HEK293 (cell line): ENCODE results near the gene HSD17B12.

Experiments used
- CTCF ChIA-PET: fragments of 350-600 bp; formaldehyde crosslinking; extraction: SDS; loops from one replicate; lab custom pipeline; 2021; ENCODE audit warnings: antibody characterized with exemption; lab: Yijun Ruan, JAX
- POLR2A ChIA-PET: fragments of 300-600 bp; formaldehyde crosslinking; extraction: SDS; loops from one replicate; lab custom pipeline; 2020; ENCODE audit warnings: antibody characterized with exemption, inconsistent platforms; lab: Yijun Ruan, JAX
- H3K27ac ChIP-seq: fragments of 200-500 bp; sonication (Bioruptor generic); 2 replicates; pipeline ENCODE4 v1.5.1; 2014; ENCODE audit warnings: low read depth, low read length, control low read depth, inconsistent platforms; ENCODE audit errors: extremely low read depth
- H3K36me3 ChIP-seq, 2 experiments: fragments of 200-500 bp in 1 of 2; sonication (Bioruptor generic) in 1 of 2; 1 replicate in 1 of 2; 2 replicates in 1 of 2; pipeline ENCODE4 v1.5.1; 2014 to 2017; ENCODE audit warnings: inconsistent platforms in 2 of 2, low read length in 2 of 2; ENCODE audit not compliant: control insufficient read depth in 2 of 2, insufficient read depth in 1 of 2
- H3K4me1 ChIP-seq: fragments of 200-500 bp; sonication (Bioruptor generic); 2 replicates; pipeline ENCODE4 v1.5.1; 2014; ENCODE audit warnings: mild to moderate bottlenecking, low read length, inconsistent platforms; ENCODE audit not compliant: control insufficient read depth, insufficient read depth
- H3K4me3 ChIP-seq: 2 replicates; pipeline ENCODE4 v1.5.1; 2011; ENCODE audit warnings: low read depth, mild to moderate bottlenecking, control low read depth, low read length, moderate library complexity
- H3K9me3 ChIP-seq: fragments of 200-500 bp; sonication (Bioruptor generic); 2 replicates; pipeline ENCODE4 v1.5.1; 2014; ENCODE audit warnings: low read depth, low read length, inconsistent platforms; ENCODE audit not compliant: control insufficient read depth, insufficient read depth
- KLF1 ChIP-seq: fragments of 450-650 bp; formaldehyde crosslinking; IDR thresholded peaks from 2 replicates; pipeline ENCODE4 v1.5.1; 2016; ENCODE audit warnings: missing biosample characterization, missing genetic modification characterization
- ZFP3 ChIP-seq: fragments of 450-650 bp; formaldehyde crosslinking; IDR thresholded peaks from 2 replicates; pipeline ENCODE4 v1.5.1; 2016; ENCODE audit warnings: low read depth, missing biosample characterization, missing genetic modification characterization
- ZNF302 ChIP-seq: fragments of 450-650 bp; formaldehyde crosslinking; IDR thresholded peaks from 2 replicates; pipeline ENCODE4 v1.5.1; 2016; ENCODE audit warnings: missing biosample characterization, missing genetic modification characterization, low read depth
- ZNF354C ChIP-seq: fragments of 450-650 bp; formaldehyde crosslinking; IDR thresholded peaks from 2 replicates; pipeline ENCODE4 v1.5.1; 2016; ENCODE audit warnings: missing biosample characterization, missing genetic modification characterization, low read depth, borderline replicate concordance
- ZNF366 ChIP-seq: fragments of 450-650 bp; formaldehyde crosslinking; conservative IDR thresholded peaks from 2 replicates; pipeline ENCODE4 v1.5.1; 2016; ENCODE audit warnings: missing biosample characterization, missing genetic modification characterization
- ZNF510 ChIP-seq: fragments of 450-650 bp; formaldehyde crosslinking; IDR thresholded peaks from 2 replicates; pipeline ENCODE4 v1.5.1; 2018; ENCODE audit warnings: mild to moderate bottlenecking, missing genetic modification characterization, missing biosample characterization; ENCODE audit not compliant: insufficient replicate concordance
- ZNF521 ChIP-seq: fragments of 450-650 bp; formaldehyde crosslinking; IDR thresholded peaks from 2 replicates; pipeline ENCODE4 v1.5.1; 2017; ENCODE audit warnings: missing biosample characterization, mild to moderate bottlenecking, missing genetic modification characterization
- ZNF555 ChIP-seq: fragments of 450-650 bp; formaldehyde crosslinking; conservative IDR thresholded peaks from 2 replicates; pipeline ENCODE4 v1.5.1; 2017; ENCODE audit warnings: missing biosample characterization, mild to moderate bottlenecking, missing genetic modification characterization, inconsistent platforms
- ZNF776 ChIP-seq: fragments of 450-650 bp; formaldehyde crosslinking; IDR thresholded peaks from 2 replicates; pipeline ENCODE4 v1.5.0; 2017; ENCODE audit warnings: missing biosample characterization, missing genetic modification characterization, borderline replicate concordance
- ZNF785 ChIP-seq: fragments of 450-650 bp; formaldehyde crosslinking; IDR thresholded peaks from 2 replicates; pipeline ENCODE4 v1.5.1; 2016; ENCODE audit warnings: missing biosample characterization, missing genetic modification characterization
- TF ChIP-seq, protein P1 (sequence below): fragments of 450-650 bp; formaldehyde crosslinking; IDR thresholded peaks from 2 replicates; pipeline ENCODE4 v1.5.1; 2016; ENCODE audit warnings: missing biosample characterization, missing genetic modification characterization
- TF ChIP-seq, protein P2 (sequence below): fragments of 450-650 bp; formaldehyde crosslinking; IDR thresholded peaks from 2 replicates; pipeline ENCODE4 v1.5.1; 2016; ENCODE audit warnings: missing biosample characterization, missing genetic modification characterization
- TF ChIP-seq, protein P3 (sequence below): fragments of 450-650 bp; formaldehyde crosslinking; conservative IDR thresholded peaks from 2 replicates; pipeline ENCODE4 v1.5.1; 2016; ENCODE audit warnings: low read depth, missing biosample characterization, missing genetic modification characterization
- TF ChIP-seq, protein P4 (sequence below): fragments of 450-650 bp; formaldehyde crosslinking; IDR thresholded peaks from 2 replicates; pipeline ENCODE4 v1.5.1; 2016; ENCODE audit warnings: missing biosample characterization, missing genetic modification characterization, borderline replicate concordance
- TF ChIP-seq, protein P5 (sequence below): fragments of 450-650 bp; formaldehyde crosslinking; conservative IDR thresholded peaks from 2 replicates; pipeline ENCODE4 v1.5.1; 2016; ENCODE audit warnings: low read depth, missing biosample characterization, missing genetic modification characterization

Gene HSD17B12

DNA sequence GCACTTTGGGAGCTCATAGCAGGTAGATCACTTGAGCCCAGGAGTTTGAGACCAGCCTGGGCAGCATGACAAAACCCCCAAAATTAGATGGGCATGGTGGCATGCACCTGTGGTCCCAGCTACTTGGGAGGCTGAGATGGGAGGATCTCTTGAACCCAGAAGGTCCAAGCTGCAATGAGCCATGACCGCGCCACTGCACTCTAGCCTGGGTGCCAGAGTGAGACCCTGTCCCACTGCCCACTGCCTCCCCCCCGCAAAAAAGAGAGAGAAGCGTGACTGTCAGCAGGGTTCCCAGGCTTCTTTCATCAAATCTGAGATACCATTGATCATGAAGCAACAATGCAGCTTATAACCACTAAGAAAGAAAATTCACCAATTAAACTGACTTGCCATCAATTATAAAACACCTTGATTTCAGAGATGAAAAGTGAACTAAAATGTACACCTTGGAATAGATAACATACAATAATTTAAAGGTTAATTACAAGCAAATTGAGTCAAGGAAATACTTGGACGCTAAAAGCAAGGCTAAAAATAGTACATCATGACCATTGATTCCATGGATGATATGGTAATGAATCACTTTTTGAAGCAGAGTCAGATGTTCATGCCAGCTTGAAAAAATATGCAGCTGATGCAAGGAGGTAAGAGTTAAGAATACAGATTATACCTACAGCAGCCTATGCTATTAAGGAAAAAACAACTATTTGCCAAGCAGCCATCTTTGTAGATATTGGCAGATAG, 109.3 kb downstream of the HSD17B12 start:
- Histone ChIP-seq H3K4me3 (no peak overlapping the region), H3K9me3 (no peaks in the 10 kb centered on the region), H3K27ac (no peak overlapping the region), H3K36me3 (peaks cover 0 to 3% of the 10 kb centered on the region in 2 experiments; a peak in 2 of 3 replicates), H3K4me1 (no peaks in the 10 kb centered on the region)
- TF ChIP-seq, protein P1, sequence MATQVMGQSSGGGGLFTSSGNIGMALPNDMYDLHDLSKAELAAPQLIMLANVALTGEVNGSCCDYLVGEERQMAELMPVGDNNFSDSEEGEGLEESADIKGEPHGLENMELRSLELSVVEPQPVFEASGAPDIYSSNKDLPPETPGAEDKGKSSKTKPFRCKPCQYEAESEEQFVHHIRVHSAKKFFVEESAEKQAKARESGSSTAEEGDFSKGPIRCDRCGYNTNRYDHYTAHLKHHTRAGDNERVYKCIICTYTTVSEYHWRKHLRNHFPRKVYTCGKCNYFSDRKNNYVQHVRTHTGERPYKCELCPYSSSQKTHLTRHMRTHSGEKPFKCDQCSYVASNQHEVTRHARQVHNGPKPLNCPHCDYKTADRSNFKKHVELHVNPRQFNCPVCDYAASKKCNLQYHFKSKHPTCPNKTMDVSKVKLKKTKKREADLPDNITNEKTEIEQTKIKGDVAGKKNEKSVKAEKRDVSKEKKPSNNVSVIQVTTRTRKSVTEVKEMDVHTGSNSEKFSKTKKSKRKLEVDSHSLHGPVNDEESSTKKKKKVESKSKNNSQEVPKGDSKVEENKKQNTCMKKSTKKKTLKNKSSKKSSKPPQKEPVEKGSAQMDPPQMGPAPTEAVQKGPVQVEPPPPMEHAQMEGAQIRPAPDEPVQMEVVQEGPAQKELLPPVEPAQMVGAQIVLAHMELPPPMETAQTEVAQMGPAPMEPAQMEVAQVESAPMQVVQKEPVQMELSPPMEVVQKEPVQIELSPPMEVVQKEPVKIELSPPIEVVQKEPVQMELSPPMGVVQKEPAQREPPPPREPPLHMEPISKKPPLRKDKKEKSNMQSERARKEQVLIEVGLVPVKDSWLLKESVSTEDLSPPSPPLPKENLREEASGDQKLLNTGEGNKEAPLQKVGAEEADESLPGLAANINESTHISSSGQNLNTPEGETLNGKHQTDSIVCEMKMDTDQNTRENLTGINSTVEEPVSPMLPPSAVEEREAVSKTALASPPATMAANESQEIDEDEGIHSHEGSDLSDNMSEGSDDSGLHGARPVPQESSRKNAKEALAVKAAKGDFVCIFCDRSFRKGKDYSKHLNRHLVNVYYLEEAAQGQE (tag by site-specific recombination), result no peak
- TF ChIP-seq ZFP3 (no peak), ZNF776 (tag by site-specific recombination) (no peak), ZNF302 (tag by site-specific recombination) (no peak), ZNF366 (tag by site-specific recombination) (no peak), KLF1 (tag by site-specific recombination) (no peak), ZNF510 (tag by site-specific recombination) (no peak), ZNF521 (no peak)
- TF ChIP-seq, protein P2, sequence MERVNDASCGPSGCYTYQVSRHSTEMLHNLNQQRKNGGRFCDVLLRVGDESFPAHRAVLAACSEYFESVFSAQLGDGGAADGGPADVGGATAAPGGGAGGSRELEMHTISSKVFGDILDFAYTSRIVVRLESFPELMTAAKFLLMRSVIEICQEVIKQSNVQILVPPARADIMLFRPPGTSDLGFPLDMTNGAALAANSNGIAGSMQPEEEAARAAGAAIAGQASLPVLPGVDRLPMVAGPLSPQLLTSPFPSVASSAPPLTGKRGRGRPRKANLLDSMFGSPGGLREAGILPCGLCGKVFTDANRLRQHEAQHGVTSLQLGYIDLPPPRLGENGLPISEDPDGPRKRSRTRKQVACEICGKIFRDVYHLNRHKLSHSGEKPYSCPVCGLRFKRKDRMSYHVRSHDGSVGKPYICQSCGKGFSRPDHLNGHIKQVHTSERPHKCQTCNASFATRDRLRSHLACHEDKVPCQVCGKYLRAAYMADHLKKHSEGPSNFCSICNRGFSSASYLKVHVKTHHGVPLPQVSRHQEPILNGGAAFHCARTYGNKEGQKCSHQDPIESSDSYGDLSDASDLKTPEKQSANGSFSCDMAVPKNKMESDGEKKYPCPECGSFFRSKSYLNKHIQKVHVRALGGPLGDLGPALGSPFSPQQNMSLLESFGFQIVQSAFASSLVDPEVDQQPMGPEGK (tag by site-specific recombination), result no peak
- TF ChIP-seq, protein P3, sequence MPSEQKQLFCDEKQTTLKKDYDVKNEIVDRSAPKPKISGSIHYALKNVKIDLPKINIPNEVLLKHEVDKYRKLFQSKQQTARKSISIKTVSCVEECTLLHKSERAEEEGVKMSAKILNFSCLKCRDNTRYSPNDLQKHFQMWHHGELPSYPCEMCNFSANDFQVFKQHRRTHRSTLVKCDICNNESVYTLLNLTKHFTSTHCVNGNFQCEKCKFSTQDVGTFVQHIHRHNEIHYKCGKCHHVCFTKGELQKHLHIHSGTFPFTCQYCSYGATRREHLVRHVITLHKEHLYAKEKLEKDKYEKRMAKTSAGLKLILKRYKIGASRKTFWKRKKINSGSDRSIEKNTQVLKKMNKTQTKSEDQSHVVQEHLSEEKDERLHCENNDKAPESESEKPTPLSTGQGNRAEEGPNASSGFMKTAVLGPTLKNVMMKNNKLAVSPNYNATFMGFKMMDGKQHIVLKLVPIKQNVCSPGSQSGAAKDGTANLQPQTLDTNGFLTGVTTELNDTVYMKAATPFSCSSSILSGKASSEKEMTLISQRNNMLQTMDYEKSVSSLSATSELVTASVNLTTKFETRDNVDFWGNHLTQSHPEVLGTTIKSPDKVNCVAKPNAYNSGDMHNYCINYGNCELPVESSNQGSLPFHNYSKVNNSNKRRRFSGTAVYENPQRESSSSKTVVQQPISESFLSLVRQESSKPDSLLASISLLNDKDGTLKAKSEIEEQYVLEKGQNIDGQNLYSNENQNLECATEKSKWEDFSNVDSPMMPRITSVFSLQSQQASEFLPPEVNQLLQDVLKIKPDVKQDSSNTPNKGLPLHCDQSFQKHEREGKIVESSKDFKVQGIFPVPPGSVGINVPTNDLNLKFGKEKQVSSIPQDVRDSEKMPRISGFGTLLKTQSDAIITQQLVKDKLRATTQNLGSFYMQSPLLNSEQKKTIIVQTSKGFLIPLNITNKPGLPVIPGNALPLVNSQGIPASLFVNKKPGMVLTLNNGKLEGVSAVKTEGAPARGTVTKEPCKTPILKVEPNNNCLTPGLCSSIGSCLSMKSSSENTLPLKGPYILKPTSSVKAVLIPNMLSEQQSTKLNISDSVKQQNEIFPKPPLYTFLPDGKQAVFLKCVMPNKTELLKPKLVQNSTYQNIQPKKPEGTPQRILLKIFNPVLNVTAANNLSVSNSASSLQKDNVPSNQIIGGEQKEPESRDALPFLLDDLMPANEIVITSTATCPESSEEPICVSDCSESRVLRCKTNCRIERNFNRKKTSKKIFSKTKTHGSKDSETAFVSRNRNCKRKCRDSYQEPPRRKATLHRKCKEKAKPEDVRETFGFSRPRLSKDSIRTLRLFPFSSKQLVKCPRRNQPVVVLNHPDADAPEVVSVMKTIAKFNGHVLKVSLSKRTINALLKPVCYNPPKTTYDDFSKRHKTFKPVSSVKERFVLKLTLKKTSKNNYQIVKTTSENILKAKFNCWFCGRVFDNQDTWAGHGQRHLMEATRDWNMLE (tag by site-specific recombination), result no peak
- ChIA-PET CTCF (interaction anchor here (2.6 kb wide), 1 partner anchor 12 kb away, joined by 13 read pairs; no protein-coding TSS in a partner anchor), POLR2A (no interaction called here)

DNA sequence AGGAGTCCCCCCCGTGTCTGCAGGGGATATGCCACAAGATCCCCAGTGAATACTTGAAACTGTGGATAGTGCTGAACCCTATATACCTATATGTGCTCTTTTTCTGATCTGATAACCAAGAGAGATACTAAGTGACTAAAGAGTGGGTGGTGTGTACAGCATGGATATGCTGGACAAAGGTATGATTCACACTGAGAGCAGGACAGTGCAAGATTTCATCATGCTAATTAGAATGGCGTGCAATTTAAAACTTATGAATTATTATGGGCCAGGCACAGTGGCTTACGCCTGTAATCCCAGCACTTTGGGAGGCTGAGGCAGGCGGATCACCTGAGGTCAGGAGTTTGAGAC, 109.9 kb downstream of the HSD17B12 start:
- Histone ChIP-seq H3K9me3 (no peaks in the 10 kb centered on the region), H3K4me3 (no peak overlapping the region), H3K4me1 (no peaks in the 10 kb centered on the region), H3K36me3 (peaks cover 0 to 3% of the 10 kb centered on the region in 2 experiments; a peak in 2 of 3 replicates), H3K27ac (no peak overlapping the region)
- CTCF ChIA-PET, result no interaction called here
- POLR2A ChIA-PET, result no interaction called here
- TF ChIP-seq, protein P4, sequence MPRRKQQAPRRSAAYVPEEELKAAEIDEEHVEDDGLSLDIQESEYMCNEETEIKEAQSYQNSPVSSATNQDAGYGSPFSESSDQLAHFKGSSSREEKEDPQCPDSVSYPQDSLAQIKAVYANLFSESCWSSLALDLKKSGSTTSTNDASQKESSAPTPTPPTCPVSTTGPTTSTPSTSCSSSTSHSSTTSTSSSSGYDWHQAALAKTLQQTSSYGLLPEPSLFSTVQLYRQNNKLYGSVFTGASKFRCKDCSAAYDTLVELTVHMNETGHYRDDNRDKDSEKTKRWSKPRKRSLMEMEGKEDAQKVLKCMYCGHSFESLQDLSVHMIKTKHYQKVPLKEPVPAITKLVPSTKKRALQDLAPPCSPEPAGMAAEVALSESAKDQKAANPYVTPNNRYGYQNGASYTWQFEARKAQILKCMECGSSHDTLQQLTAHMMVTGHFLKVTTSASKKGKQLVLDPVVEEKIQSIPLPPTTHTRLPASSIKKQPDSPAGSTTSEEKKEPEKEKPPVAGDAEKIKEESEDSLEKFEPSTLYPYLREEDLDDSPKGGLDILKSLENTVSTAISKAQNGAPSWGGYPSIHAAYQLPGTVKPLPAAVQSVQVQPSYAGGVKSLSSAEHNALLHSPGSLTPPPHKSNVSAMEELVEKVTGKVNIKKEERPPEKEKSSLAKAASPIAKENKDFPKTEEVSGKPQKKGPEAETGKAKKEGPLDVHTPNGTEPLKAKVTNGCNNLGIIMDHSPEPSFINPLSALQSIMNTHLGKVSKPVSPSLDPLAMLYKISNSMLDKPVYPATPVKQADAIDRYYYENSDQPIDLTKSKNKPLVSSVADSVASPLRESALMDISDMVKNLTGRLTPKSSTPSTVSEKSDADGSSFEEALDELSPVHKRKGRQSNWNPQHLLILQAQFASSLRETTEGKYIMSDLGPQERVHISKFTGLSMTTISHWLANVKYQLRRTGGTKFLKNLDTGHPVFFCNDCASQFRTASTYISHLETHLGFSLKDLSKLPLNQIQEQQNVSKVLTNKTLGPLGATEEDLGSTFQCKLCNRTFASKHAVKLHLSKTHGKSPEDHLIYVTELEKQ (tag by site-specific recombination), result no peak
- TF ChIP-seq ZNF354C (no peak), ZNF555 (tag by site-specific recombination) (no peak), ZNF785 (tag by site-specific recombination) (no peak)
- TF ChIP-seq, protein P5, sequence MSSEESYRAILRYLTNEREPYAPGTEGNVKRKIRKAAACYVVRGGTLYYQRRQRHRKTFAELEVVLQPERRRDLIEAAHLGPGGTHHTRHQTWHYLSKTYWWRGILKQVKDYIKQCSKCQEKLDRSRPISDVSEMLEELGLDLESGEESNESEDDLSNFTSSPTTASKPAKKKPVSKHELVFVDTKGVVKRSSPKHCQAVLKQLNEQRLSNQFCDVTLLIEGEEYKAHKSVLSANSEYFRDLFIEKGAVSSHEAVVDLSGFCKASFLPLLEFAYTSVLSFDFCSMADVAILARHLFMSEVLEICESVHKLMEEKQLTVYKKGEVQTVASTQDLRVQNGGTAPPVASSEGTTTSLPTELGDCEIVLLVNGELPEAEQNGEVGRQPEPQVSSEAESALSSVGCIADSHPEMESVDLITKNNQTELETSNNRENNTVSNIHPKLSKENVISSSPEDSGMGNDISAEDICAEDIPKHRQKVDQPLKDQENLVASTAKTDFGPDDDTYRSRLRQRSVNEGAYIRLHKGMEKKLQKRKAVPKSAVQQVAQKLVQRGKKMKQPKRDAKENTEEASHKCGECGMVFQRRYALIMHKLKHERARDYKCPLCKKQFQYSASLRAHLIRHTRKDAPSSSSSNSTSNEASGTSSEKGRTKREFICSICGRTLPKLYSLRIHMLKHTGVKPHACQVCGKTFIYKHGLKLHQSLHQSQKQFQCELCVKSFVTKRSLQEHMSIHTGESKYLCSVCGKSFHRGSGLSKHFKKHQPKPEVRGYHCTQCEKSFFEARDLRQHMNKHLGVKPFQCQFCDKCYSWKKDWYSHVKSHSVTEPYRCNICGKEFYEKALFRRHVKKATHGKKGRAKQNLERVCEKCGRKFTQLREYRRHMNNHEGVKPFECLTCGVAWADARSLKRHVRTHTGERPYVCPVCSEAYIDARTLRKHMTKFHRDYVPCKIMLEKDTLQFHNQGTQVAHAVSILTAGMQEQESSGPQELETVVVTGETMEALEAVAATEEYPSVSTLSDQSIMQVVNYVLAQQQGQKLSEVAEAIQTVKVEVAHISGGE, result no peak
